GM21619 (cell line): ENCODE results near the gene NFATC4.

Experiments
- ATAC-seq: cut with Tn5 transposase; IDR thresholded peaks from one replicate; pipeline ENCODE4 v1.9.1; 2021; ENCODE audit not compliant: unreplicated experiment

NFATC4 gene

DNA sequence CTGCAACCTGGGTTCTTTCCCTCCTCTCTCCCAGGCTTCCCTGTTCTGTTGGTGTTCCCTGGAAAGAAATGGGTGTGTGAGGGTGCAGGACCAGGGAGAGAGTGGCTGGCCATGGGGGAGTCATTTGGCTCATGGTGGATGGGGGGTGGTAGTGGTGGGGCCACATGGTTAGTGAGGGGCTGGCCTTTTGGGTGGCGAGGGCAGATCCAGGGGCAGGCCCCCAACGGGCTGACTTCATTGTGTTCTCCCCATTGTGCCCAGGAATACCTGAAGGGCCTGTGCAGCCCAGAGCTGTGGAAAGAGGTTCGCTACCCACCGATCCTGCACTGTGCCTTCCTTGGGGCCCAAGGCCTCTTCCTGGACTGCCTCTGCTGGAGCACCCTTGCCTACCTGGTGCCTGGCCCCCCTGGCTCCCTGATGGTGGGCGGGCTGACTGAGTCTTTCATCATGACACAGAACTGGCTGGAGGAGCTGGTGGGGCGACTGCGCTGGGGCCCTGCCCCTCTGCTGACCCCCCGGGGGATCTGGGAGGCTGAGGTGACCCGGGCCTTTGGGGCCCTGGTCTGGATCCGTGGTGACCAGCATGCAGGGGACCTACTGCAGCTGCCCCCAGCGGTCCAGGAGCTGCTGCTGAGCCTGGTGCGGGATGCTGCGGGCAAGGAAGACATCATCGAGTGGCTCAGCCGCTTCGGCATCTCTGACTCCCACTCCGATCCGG is 39.8 kb downstream of the NFATC4 start:
- no peak for ATAC-seq

DNA sequence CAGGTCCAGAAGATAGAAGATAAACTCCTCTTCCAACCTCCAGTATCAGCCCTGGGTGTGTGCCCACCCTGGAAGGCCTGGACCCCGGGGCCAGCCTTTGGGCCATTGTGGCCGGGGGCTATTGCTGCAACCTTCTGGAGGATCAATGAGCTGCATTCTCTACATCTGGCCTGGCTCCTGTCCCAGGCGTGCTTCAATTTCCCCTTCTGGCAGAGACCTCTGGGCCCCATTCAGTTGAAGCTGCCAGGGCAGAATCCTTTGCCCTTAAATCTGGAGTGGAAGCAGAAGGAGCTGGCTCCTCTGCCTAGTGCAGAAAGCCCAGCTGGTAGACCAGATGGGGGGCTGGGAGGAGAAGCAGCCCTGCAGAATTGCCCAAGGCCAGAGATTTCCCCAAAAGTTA is 40.8 kb downstream of the NFATC4 start:
- no peak for ATAC-seq

- ATAC-seq: no peak
Observed at GRCh38 chr14:24409192-24409591, 41.2 kb downstream of the NFATC4 start.

DNA sequence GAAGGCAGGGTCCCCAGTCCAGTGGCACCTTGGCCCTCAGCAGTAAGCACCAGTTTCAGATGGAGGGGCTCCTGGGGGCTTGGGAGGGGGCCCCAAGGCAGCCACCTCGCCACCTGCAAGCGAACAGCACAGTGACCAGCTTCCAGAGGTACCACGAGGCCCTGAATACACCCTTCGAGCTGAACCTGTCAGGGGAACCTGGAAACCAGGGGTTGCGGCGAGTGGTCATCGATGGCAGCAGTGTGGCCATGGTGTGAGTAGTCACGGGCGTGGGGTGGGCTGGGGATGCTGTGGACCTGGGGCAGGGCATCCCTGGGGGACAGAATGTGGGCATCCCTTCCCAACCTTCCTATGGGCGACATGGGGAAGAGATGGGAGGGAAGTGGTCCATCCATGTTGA is 42.0 kb downstream of the NFATC4 start:
- ATAC-seq: no peak

DNA sequence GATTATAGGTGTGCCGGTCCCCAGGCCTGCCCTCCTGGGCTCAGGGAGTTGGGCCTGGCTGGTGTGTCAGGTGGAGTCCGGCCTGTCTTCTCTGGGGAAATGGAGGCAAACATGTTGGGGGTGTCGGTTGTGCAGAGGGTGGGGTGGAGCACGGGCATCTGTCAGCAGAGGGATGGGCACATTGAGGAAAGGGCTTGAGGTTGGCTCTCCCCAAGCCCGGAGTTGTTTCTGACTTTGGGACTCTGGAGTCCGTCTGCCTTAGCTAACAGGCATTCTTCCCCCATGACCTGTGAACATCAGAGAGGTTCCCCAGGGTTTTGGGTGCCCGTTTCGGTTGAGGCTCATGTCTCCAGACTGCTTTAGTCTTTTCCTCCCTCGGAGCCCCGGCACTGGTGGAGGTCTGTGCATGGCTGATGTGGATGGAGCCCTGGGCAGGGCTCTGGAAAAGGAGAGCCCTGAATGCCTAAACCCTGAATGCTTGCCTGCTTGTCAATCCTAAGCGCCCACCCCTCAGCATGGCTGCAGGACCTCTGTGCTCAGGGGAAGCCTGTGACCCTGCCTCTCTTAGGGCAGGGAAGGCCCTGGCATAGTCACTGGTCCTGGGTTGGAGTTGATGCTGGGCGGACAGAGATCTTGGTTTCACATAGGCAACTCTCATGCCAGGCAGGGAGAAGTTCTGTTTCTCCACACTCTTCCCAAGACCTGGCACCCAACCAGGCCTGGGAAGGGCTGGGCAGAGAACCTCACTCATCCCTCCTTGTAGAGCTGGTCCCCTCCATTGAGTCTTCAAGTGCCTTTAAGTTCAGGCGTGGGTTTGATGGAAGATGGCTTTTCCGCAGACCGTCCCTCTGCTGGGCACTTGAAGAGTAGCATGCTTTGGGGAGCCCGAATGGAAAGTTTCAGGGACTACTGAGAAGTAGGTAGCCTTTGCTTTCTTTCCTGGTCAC is 43.7 kb downstream of the NFATC4 start:
- ATAC-seq: peak; percentile 61

DNA sequence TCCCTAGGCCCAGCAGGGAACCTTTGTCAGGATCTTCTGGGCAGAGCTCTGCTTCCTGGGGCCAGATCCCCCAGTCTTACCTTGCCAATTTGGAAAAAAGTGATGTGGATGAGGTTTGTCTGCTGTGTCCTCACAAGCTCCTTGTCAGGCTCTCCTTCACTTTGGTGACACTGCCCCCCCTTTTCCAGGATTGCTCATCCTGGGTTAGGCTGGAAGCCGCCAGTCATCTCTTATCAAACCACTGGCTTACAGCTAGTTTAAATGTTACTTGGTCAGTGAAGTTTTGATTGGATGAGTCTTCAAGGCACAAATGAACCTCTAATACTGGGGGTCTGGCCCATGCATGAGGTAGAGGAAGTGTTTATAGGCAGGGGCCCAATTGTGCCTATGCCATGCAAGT is 46.1 kb downstream of the NFATC4 start:
- no peak for ATAC-seq

DNA sequence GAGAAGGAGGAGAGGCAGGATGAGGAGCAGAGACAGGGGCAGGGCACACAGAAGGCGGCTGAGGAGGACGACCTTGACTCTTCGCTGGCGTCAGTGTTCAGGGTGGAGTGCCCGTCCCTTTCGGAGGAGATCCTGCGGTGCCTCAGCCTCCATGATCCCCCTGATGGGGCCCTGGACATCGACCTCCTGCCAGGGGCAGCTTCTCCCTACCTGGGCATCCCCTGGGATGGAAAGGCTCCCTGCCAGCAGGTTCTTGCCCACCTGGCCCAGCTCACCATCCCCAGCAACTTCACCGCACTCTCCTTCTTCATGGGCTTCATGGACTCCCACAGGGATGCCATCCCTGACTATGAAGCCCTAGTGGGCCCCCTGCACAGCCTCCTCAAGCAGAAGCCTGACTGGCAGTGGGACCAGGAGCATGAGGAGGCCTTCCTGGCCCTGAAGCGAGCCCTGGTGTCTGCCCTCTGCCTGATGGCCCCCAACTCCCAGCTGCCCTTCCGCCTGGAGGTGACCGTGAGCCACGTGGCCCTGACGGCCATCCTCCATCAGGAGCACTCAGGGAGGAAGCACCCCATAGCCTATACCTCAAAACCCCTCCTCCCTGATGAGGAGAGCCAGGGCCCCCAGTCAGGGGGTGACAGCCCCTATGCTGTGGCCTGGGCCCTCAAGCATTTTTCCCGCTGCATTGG is 46.9 kb downstream of the NFATC4 start:
- no peak for ATAC-seq

DNA sequence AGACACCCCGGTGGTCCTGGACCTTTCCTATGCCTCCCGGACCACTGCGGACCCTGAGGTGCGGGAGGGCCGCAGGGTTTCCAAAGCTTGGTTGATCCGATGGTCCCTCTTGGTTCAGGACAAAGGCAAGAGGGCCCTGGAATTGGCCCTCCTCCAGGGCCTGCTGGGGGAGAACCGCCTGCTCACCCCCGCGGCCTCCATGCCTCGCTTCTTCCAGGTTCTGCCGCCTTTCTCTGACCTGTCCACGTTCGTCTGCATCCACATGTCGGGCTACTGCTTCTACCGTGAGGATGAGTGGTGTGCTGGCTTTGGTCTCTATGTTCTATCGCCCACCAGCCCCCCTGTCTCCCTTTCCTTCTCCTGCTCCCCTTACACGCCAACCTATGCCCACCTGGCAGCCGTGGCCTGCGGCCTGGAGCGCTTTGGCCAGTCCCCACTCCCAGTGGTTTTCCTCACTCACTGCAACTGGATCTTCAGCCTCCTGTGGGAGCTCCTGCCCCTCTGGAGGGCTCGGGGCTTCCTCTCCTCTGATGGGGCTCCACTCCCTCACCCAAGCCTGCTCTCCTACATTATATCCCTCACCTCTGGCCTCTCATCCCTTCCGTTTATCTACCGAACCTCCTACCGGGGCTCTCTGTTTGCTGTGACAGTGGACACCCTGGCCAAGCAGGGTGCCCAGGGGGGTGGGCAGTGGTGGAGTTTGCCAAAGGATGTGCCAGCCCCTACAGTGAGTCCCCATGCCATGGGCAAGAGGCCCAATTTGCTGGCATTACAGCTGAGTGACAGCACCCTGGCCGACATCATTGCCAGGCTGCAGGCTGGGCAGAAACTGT is 47.7 kb downstream of the NFATC4 start:
- ATAC-seq: no peak

DNA sequence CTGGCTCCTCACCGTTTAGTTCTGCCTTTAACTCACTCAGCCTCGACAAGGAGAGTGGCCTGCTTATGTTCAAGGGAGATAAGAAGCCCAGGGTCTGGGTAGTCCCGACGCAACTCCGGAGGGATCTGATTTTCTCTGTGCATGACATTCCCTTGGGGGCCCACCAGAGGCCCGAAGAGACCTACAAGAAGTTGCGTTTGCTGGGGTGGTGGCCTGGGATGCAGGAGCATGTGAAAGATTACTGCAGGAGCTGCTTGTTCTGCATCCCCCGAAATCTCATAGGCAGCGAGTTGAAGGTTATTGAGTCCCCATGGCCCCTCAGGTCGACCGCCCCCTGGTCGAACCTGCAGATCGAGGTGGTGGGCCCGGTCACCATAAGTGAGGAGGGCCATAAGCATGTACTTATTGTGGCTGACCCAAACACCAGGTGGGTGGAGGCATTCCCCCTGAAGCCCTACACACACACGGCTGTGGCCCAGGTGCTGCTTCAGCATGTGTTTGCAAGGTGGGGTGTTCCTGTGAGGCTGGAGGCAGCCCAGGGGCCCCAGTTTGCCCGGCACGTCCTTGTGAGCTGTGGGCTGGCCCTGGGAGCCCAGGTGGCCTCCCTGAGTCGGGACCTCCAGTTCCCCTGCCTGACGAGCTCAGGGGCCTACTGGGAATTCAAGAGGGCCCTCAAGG is 48.4 kb downstream of the NFATC4 start:
- no peak for ATAC-seq

DNA sequence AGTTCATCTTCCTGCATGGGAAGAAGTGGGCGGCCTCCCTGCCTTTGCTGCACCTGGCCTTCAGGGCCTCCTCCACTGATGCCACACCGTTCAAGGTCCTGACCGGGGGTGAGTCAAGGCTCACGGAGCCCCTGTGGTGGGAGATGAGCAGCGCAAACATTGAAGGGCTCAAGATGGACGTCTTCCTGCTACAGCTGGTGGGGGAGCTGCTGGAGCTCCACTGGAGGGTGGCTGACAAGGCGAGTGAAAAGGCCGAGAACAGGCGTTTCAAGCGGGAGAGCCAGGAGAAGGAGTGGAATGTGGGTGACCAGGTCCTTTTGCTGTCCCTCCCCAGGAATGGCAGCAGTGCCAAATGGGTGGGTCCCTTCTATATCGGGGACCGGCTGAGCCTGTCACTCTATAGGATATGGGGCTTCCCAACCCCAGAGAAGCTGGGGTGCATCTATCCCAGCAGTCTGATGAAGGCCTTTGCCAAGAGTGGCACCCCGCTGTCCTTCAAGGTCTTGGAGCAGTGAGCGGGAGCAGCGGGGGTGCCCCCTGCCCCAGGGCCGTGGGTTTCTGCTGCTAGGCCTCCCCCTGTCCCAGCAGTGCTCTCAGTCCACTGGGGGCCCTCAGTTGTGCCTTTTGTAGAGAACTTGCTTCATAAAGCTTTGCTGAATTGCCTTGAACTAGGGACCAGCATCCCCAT is 49.1 kb downstream of the NFATC4 start:
- ATAC-seq: no peak

GRCh38 chr14:24417832-24418491 is 50.0 kb downstream of the NFATC4 start:
- ATAC-seq: no peak

DNA sequence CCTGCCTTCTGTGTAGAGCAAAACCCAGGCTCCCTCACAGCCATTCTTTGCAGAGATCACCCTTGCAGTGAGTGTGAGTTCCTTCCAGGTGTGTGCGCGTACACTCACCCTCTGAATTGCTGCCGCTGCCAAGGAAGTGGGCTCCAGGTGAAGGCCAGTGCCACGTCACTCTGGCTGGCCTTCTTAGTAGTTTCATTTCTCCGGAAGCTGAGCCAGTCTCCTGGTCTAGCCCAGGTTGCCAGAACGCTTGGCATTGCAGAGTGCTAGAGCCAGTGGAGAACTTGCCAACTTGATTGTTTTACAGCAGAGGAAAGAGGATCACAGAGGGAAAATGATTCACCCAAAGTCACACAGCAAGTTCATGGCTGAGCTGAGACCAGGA is 50.5 kb downstream of the NFATC4 start:
- no peak for ATAC-seq

GRCh38 chr14:24422261-24422660 is 54.3 kb downstream of the NFATC4 start:
- no peak for ATAC-seq

GRCh38 chr14:24422694-24423601 is 55.0 kb downstream of the NFATC4 start:
- no peak for ATAC-seq

DNA sequence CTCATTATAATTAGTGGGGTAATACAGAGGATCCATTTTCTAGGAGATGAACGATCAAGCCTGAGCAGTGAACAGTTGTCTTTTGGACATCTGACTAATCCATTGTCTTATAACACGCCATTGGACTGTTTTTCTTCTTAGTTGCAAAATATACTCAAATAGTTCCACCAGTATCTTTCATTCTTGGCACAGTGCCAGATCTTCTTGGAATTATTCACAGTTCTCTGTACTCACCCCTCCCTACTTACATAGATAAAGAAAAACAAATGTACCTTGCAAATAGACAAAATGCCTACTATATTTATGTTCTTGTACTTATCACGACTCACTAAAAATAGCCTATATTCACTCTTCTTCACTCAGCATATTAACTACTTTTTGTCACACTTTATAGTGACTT is 57.7 kb downstream of the NFATC4 start:
- no peak for ATAC-seq

- ATAC-seq: no peak
Observed at GRCh38 chr14:24426150-24426911, 58.3 kb downstream of the NFATC4 start.

DNA sequence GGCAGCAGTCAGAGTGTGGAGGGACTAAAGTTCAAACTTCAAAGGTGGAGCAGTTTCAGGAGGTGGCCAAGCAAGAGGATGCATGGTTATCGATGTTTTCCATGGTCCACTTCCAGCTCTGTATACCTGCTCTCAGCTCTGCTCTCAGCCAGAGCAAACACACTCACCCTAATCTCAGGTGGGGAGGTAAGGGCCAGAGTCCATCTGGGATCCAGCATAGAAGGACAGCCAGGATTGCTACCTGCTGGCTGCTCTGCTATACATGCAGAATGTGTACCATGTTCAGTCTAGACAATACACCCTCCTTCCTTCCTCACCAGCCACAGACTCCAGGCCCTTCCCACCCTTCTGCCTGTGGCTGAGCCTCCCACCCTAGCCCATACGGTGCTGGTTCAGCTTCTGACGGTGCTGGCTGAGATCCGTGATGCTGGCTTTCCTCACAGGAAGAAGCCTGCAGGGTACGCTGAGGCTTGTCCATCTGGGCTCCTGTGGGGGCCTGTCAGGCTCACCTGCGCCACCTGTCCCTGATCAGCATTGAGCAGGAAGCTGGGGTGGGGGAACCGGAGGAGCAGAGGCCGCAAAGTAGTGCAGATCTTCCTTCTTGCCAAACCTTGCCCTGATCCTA is 59.0 kb downstream of the NFATC4 start:
- ATAC-seq: no peak
